GM19238 (cell line): ENCODE measurements around the gene DCDC2.
"Not testable (repeated sequence)": the region's sequence is repeated elsewhere in the genome, so short reads cannot be mapped to it uniquely, and the experiment has no call there.

ENCODE experiments used
- DNase-seq: peaks from one replicate; pipeline ENCODE4 v3.0.0; 2011; ENCODE audit warnings: low spot score; ENCODE audit not compliant: insufficient read length

Gene DCDC2

GRCh38 chr6:24227556-24227955, 130.3 kb downstream of the DCDC2 start:
- DNase-seq: no peak

- DNase-seq: no peak
These were observed 131.3 kb downstream of the DCDC2 start for GRCh38 chr6:24226541-24226940.

- no peak for DNase-seq
These were observed 132.0 kb downstream of the DCDC2 start for GRCh38 chr6:24225838-24226237.

GRCh38 chr6:24223115-24223919, 134.5 kb downstream of the DCDC2 start:
- DNase-seq: no peak

GRCh38 chr6:24219670-24220069, 138.2 kb downstream of the DCDC2 start:
- no peak for DNase-seq

- no peak for DNase-seq
These were observed 142.9 kb downstream of the DCDC2 start for GRCh38 chr6:24214984-24215383.

GRCh38 chr6:24207413-24207812, 150.4 kb downstream of the DCDC2 start:
- DNase-seq: no peak

- peak; percentile 2 for DNase-seq
These were observed 152.8 kb downstream of the DCDC2 start for GRCh38 chr6:24205020-24205492.

- not testable (repeated sequence) for DNase-seq
These were observed 153.7 kb downstream of the DCDC2 start for GRCh38 chr6:24204113-24204512.

GRCh38 chr6:24197892-24198291, 160.0 kb downstream of the DCDC2 start:
- DNase-seq: no peak

GRCh38 chr6:24195836-24196597, 161.8 kb downstream of the DCDC2 start:
- no peak for DNase-seq

- DNase-seq: no peak
These were observed 162.7 kb downstream of the DCDC2 start for GRCh38 chr6:24194978-24195700.

- no peak for DNase-seq
These were observed 164.5 kb downstream of the DCDC2 start for GRCh38 chr6:24193364-24193763.

- no peak for DNase-seq
These were observed 166.5 kb downstream of the DCDC2 start for GRCh38 chr6:24191346-24191745.

- no peak for DNase-seq
These were observed 169.2 kb downstream of the DCDC2 start for GRCh38 chr6:24188578-24189080.

GRCh38 chr6:24187965-24188577, 169.8 kb downstream of the DCDC2 start:
- DNase-seq: no peak

GRCh38 chr6:24186349-24186748, 171.5 kb downstream of the DCDC2 start:
- DNase-seq: no peak

- DNase-seq: no peak
These were observed 174.3 kb downstream of the DCDC2 start for GRCh38 chr6:24183584-24183983.

GRCh38 chr6:24157886-24158285, 200.0 kb downstream of the DCDC2 start:
- DNase-seq: no peak

GRCh38 chr6:24154121-24154520, 203.7 kb downstream of the DCDC2 start:
- DNase-seq: no peak

GRCh38 chr6:24152014-24152413, 205.8 kb downstream of the DCDC2 start:
- no peak for DNase-seq
